GM12878 (cell line): ENCODE data around the gene TRAF2. TPM values are rescaled to one million over a fixed set of nuclear protein-coding genes. Genes with fewer than 3 reads are reported as not detected.

Experiments
- ATAC-seq: fragments of 200-7000 bp; cut with Tn5 transposase; 3 replicates; pipeline ENCODE4 v1.9.1; 2020; ENCODE audit warnings: mild to moderate bottlenecking, moderate library complexity
- BruUV-seq: library from RNA; stranded (reverse); fragments of 400-500 nt; replicated peaks from 2 replicates; lab custom pipeline; 2021; lab: Mats Ljungman, UMichigan
- CTCF ChIA-PET: fragments of 300-600 bp; sonication (Branson Sonifier 250); formaldehyde crosslinking; extraction: SDS; loops from one replicate; lab custom pipeline; 2021; ENCODE audit warnings: inconsistent platforms; lab: Yijun Ruan, JAX
- POLR2A ChIA-PET: fragments of 350-600 bp; formaldehyde crosslinking; extraction: SDS; loops from one replicate; lab custom pipeline; 2021; ENCODE audit warnings: inconsistent platforms; lab: Charles Lee
- RAD21 ChIA-PET: fragments of 300-600 bp; sonication (Branson Sonifier 250); formaldehyde crosslinking; loops from one replicate; lab custom pipeline; 2023; ENCODE audit warnings: antibody characterized with exemption; ENCODE audit not compliant: unreplicated experiment; lab: Charles Lee
- SMC1A ChIA-PET: fragments of 300-600 bp; sonication (Branson Sonifier 250); formaldehyde crosslinking; loops from one replicate; lab custom pipeline; 2023; ENCODE audit not compliant: unreplicated experiment, uncharacterized antibody; lab: Charles Lee
- DNase-seq: peaks from one replicate; pipeline ENCODE4 v3.0.0-alpha.2; 2011; ENCODE audit warnings: low read depth, low spot score
- FAIRE-seq: peaks from 3 replicates; lab custom pipeline; 2011; peaks lifted over from hg19 to GRCh38; lab: Jason Lieb, UNC
- H2AFZ ChIP-seq: 2 replicates; pipeline ENCODE4 v1.6.0; 2011; ENCODE audit warnings: low read depth, low read length, control low read depth; ENCODE audit not compliant: control insufficient read depth
- H3K27ac ChIP-seq: 2 replicates; pipeline ENCODE4 v1.5.1; 2011; ENCODE audit warnings: control low read depth; ENCODE audit not compliant: control insufficient read depth, insufficient read depth
- H3K27me3 ChIP-seq, 2 experiments: replicated peaks in 1 of 2; 2 replicates each; pipeline versions ENCODE4 v1.6.0 to v1.6.1; 2011; ENCODE audit warnings: low read length in 1 of 2; ENCODE audit not compliant: control insufficient read depth in 2 of 2, insufficient read depth in 2 of 2
- H3K36me3 ChIP-seq, 2 experiments: 2 replicates each; pipeline ENCODE4 v1.5.1; 2011; ENCODE audit warnings: low read length in 1 of 2; ENCODE audit not compliant: control insufficient read depth in 2 of 2, insufficient read depth in 2 of 2
- H3K4me1 ChIP-seq: 2 replicates; pipeline ENCODE4 v1.6.1; 2011; ENCODE audit warnings: mild to moderate bottlenecking, low read length, moderate library complexity, mixed read lengths; ENCODE audit not compliant: control insufficient read depth, insufficient read depth
- H3K4me2 ChIP-seq: 2 replicates; pipeline ENCODE4 v1.6.0; 2011; ENCODE audit warnings: control low read depth; ENCODE audit not compliant: control insufficient read depth, insufficient read depth
- H3K4me3 ChIP-seq: fragments of 200-600 bp; sonication (generic); 2 replicates; pipeline ENCODE4 v1.5.1; 2016
- H3K79me2 ChIP-seq: 2 replicates; pipeline ENCODE4 v1.6.0; 2011; ENCODE audit warnings: low read length; ENCODE audit not compliant: control insufficient read depth, insufficient read depth
- H3K9ac ChIP-seq: 2 replicates; pipeline ENCODE4 v1.8.0; 2011; ENCODE audit warnings: low read length, control low read depth, mixed read lengths; ENCODE audit not compliant: control insufficient read depth, insufficient read depth
- H3K9me3 ChIP-seq: replicated peaks from 3 replicates; pipeline ENCODE4 v1.5.1; 2011; ENCODE audit warnings: mild to moderate bottlenecking, low read length; ENCODE audit not compliant: control insufficient read depth, insufficient read depth
- H4K20me1 ChIP-seq: 2 replicates; pipeline ENCODE4 v1.6.0; 2011; ENCODE audit not compliant: control insufficient read depth, insufficient read depth
- FOS ChIP-seq: IDR thresholded peaks from 3 replicates; pipeline ENCODE4 v1.6.1; 2011; ENCODE audit warnings: borderline replicate concordance; ENCODE audit not compliant: insufficient read length; ENCODE audit errors: extremely low read depth
- FOXM1 ChIP-seq: IDR thresholded peaks from 2 replicates; pipeline ENCODE4 v1.6.1; 2012; ENCODE audit warnings: low read depth, mild to moderate bottlenecking, inconsistent platforms, low read length, moderate library complexity
- KDM1A ChIP-seq: fragments of 200-600 bp; sonication (generic); IDR thresholded peaks from 2 replicates; pipeline ENCODE4 v1.6.1; 2016; ENCODE audit warnings: borderline replicate concordance
- NRF1 ChIP-seq: conservative IDR thresholded peaks from 2 replicates; pipeline ENCODE4 v1.6.1; 2011; ENCODE audit warnings: mild to moderate bottlenecking, low read depth, low read length, improper control_type of control experiment
- POLR2AphosphoS5 ChIP-seq: IDR thresholded peaks from 2 replicates; pipeline ENCODE4 v1.6.1; 2011; ENCODE audit warnings: mild to moderate bottlenecking, low read length, inconsistent platforms
- POU2F2 ChIP-seq: IDR thresholded peaks from 3 replicates; pipeline ENCODE4 v1.6.1; 2011; ENCODE audit warnings: low read depth, mild to moderate bottlenecking, low read length, borderline replicate concordance
- WRNIP1 ChIP-seq: IDR thresholded peaks from 2 replicates; pipeline ENCODE4 v1.6.1; 2011; ENCODE audit warnings: low read depth, low read length, improper control_type of control experiment, borderline replicate concordance
- ZSCAN29 ChIP-seq: fragments of 450-650 bp; IDR thresholded peaks from 2 replicates; pipeline ENCODE4 v1.6.1; 2017; ENCODE audit warnings: mild to moderate bottlenecking, moderate library complexity
- WGBS: methylation state at CpG from one replicate; pipeline ENCODE4 v1.1.6; 2016; ENCODE audit warnings: low lambda C conversion rate; ENCODE audit not compliant: insufficient replicate concordance, insufficient coverage; ENCODE audit errors: missing lambda C conversion rate; 5-methylcytosine and 5-hydroxymethylcytosine counted together
- in situ Hi-C: fragments of 300-500 bp; cut with MboI; formaldehyde crosslinking; loops from 9 replicates; pipeline ENCODE4 v1.14.3; 2018; ENCODE audit warnings: mixed read lengths
- intact Hi-C: fragments of 100-400 bp; cut with micrococcal nuclease; formaldehyde crosslinking; loops from one replicate; pipeline ENCODE4 v1.14.2; 2022; ENCODE audit not compliant: unreplicated experiment
- polyA plus RNA-seq, 11 experiments: library from polyadenylated mRNA; depleted of rRNA in 4 of 11; unstranded in 6 of 11; stranded (reverse) in 5 of 11; fragments of >200 nt; fragmentation: Nextera tagmentation in 4 of 11; fragmentation: Illumina TruSeq in 1 of 11; extraction: Ambion mirVana in 4 of 11; extraction: Trizol in 1 of 11; gene quantifications; 1 replicate in 1 of 11; 2 replicates in 10 of 11; pipeline versions ENCODE4 v1.2.1 to v1.2.3, GENCODE V29; 2011 to 2016; ENCODE audit warnings: inconsistent platforms in 2 of 11, missing spikeins in 2 of 11, low read depth in 1 of 11
- total RNA-seq, 4 experiments: library from RNA; depleted of rRNA in 3 of 4; stranded (reverse); fragments of >200 nt in 3 of 4; fragmentation: Illumina TruSeq in 1 of 4; extraction: Trizol in 1 of 4; gene quantifications; 2 replicates each; pipeline versions ENCODE4 v1.2.1 to v1.2.3, GENCODE V29; 2013 to 2021
- TF ChIP-seq, protein P1 (sequence below): IDR thresholded peaks from 2 replicates; pipeline ENCODE4 v1.6.1; 2011; ENCODE audit warnings: low read depth, mild to moderate bottlenecking, low read length, moderate library complexity, borderline replicate concordance; ENCODE audit errors: extremely low read depth

TRAF2 gene
- total and polyA plus RNA-seq, 10 of the 15 experiments (the other 5 are each of a cell fraction or from before 2014, with no cell fraction given): 0.34 to 39.5 (median 18.7) TPM

DNA sequence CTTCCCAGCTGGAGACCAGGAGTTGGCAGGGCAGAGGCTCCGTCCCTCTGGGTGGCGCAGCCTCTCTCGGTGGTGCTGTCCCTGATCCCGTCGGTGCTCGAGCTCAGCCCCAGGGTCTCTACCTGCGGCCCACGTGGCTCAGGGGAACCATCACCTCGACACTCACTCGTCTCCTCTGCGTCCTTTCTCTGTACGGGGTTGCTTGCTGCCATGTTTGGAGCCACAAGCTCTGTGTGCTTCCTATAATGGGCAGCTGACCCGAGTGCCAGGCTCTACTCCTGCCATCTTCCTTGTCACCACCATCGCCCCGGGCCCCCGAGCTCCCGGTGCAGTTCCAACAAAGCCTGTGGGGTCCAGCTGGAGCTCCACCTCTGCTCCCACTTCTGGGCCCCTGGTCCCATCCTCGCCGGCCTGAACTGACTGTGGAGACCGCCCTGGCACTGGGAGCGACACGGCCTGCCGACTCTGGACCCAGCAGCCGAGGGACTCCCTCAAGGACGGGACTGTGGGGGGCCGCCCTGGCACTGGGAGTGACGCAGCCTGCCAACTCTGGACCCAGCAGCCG, 53.2 kb downstream of the TRAF2 start:
- no peak overlapping the region for H3K4me2 ChIP-seq
- BruUV-seq: no TSS peak
- no peaks in the 10 kb centered on the region for H4K20me1 ChIP-seq
- FAIRE-seq (no peak), DNase-seq (no peak), ATAC-seq (no peak)
- H3K9ac ChIP-seq: no peak overlapping the region
- in situ Hi-C loops (no loop called here), intact Hi-C loops (no loop called here)
- no peak overlapping the region for H3K27ac ChIP-seq
- no peaks in the 10 kb centered on the region for H3K9me3 ChIP-seq
- H3K27me3 ChIP-seq: no peaks in the 10 kb centered on the region
- TF ChIP-seq ZSCAN29: no peak
- TF ChIP-seq WRNIP1: no peak
- no peak for TF ChIP-seq FOXM1
- TF ChIP-seq POU2F2: no peak
- TF ChIP-seq KDM1A: no peak
- TF ChIP-seq FOS: no peak
- TF ChIP-seq NRF1: no peak
- SMC1A ChIA-PET: no interaction called here
- no peaks in the 10 kb centered on the region; the same call in 1 of the 2 replicates for H3K4me1 ChIP-seq
- RAD21 ChIA-PET: no interaction called here
- peaks cover 19% of the 10 kb centered on the region for H3K79me2 ChIP-seq
- POLR2A ChIA-PET: interaction anchor here (0.6 kb wide), 2 partner anchors 16 to 26 kb away, joined by 4 read pairs; no protein-coding TSS in a partner anchor
- peaks cover 2 to 26% of the 10 kb centered on the region in 2 experiments; a peak in 3 of 4 replicates for H3K36me3 ChIP-seq
- H2AFZ ChIP-seq: no peak overlapping the region
- 99% methylated on average over 27 of the region's 28 CpGs for WGBS
- H3K4me3 ChIP-seq: no peak overlapping the region
- CTCF ChIA-PET: interaction anchor here (1.3 kb wide), 1 partner anchor 90 kb away, joined by 5 read pairs; no protein-coding TSS in a partner anchor

- H3K27ac ChIP-seq: no peak overlapping the region
- intact Hi-C loops: loop anchor here (5.0 to 10.0 kb wide), 2 partner anchors 88 to 145 kb away; partner anchors contain the start of genes CCDC183, MAMDC4 and TMEM141
- H3K79me2 ChIP-seq: peaks cover 19% of the 10 kb centered on the region
- in situ Hi-C loops: no loop called here
- SMC1A ChIA-PET: no interaction called here
- 89% methylated on average over 16 of the region's 16 CpGs for WGBS
- FAIRE-seq (no peak), ATAC-seq (no peak), DNase-seq (no peak)
- H3K4me3 ChIP-seq: no peak overlapping the region
- CTCF ChIA-PET: interaction anchor here (1.3 kb wide), 1 partner anchor 90 kb away, joined by 5 read pairs; no protein-coding TSS in a partner anchor
- TF ChIP-seq, protein P1, sequence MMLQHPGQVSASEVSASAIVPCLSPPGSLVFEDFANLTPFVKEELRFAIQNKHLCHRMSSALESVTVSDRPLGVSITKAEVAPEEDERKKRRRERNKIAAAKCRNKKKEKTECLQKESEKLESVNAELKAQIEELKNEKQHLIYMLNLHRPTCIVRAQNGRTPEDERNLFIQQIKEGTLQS: no peak
- peak; percentile 30 for TF ChIP-seq POLR2AphosphoS5
- no peak overlapping the region for H3K4me2 ChIP-seq
- H2AFZ ChIP-seq: no peak overlapping the region
- H3K4me1 ChIP-seq: peaks cover 4% of the 10 kb centered on the region
- no peak overlapping the region for H3K9ac ChIP-seq
- POLR2A ChIA-PET: interaction anchor here (0.6 kb wide), 1 partner anchor 16 kb away, joined by 4 read pairs; no protein-coding TSS in a partner anchor
- H3K27me3 ChIP-seq: no peaks in the 10 kb centered on the region
- no peaks in the 10 kb centered on the region for H3K9me3 ChIP-seq
- H4K20me1 ChIP-seq: no peaks in the 10 kb centered on the region
- H3K36me3 ChIP-seq: peaks cover 2 to 26% of the 10 kb centered on the region in 2 experiments; a peak in 3 of 4 replicates
- no TSS peak for BruUV-seq
- RAD21 ChIA-PET: no interaction called here
Observed at GRCh38 chr9:136939996-136940525, 53.7 kb downstream of the TRAF2 start.
